Amniotic epithelial cell (primary cell): ENCODE data around the gene STEAP1B.
"Not testable (repeated sequence)": the region's sequence is repeated elsewhere in the genome, so short reads cannot be mapped to it uniquely, and the experiment has no call there.

Experiments
- DNase-seq: peaks from one replicate; pipeline ENCODE4 v3.0.0-alpha.2; 2010; ENCODE audit warnings: low read depth

STEAP1B gene

DNA sequence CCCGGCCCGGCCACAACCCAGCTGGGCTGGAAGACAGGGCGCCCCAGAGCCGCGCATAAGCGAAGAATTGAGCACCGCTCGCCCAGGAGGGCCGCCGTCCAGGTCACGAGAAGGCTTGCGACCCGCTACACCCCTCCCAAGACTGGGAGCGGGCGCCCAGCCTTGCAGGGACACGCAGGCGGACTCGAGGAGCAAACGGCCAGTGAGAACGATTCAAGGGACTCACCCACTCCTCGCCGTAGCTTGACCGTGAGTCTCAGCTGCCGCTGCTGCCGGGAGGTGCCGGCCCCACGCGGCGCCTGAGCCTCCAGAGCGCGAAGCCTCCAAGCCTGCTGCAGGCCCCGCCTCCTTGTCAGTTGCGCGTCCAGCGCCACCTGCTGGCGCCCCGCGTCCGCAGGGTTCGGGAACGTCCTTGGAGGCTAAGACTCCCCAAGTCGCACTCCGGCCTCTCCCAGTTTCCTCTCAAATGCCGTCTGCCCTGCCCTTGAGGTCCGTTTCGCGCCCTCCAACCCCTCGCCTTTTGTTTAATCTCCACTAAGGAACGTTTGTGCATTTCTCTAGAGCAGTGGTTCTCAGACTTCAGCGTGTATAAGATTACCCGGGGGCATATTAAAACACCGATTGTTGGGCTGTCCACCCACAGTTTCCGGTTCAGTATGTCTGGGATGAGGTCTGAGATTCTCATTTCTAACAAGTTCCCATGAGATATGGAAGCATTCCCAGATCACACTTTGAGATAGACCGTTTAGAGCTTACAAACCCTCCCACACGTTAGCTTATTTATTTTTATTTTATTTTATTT, at the start of gene STEAP1B:
Gene STEAP1B, minus strand, starts transcription at position 301 of the 802 bp plus-strand sequence. CDS start 5,333 bp downstream, outside the sequence.
- peak; percentile 73 for DNase-seq

DNA sequence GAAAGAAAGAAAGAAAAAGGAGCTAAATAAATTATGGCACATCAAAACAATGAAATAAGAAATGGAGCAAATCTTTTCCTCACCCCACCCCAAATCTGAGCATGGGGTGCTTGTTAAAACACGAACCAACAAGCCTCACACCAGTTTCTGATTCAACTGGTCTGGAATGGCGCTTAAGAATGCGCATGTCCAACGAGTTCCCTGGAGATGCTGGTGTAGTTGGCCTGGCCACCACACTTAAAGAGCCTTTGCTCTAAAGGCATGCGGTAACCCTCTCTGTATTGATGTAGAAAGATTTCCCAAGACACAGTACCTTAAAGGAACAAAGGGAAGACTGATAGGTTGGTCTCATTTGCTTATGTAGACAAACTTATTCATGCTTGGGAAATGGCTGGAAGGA, 49.1 kb upstream of the STEAP1B start:
- no peak for DNase-seq

DNA sequence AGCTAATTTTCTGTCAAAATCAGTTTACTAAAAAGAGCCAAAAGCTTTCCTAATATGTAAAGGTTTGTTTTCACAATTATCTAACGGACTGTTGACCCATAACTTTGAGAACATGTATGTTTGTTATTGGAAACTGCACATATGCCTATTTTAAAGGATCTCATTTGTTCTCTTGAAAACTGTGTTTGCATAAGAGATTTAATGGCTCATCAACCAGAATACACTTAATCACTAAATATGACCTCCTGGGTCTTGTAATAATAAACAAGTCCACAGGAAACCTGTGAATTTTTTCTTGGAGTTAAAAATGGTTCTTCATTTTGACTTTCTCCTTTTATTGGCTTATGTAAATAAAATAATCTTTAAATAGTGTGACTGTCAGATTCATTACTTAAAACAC, 48.3 kb upstream of the STEAP1B start:
- no peak for DNase-seq

DNA sequence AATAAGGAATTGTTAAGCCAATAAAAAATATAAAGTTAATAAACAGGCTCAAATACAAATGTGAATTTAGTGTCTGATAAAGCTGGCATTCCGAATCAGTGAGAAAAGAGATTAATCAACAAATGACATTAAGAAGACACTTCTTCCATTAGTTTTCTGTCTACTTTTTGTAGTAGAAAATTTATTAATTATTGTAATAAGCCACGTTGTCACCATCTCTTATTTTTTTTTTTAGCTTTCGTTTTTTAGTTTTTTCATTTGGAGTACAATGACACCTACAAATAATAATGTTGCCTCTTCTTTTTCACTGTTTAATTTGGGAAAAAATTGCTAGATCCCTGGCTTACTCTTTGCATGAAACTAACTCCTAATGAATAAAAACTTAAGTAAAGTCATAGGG, 46.8 kb upstream of the STEAP1B start:
- no peak for DNase-seq

DNA sequence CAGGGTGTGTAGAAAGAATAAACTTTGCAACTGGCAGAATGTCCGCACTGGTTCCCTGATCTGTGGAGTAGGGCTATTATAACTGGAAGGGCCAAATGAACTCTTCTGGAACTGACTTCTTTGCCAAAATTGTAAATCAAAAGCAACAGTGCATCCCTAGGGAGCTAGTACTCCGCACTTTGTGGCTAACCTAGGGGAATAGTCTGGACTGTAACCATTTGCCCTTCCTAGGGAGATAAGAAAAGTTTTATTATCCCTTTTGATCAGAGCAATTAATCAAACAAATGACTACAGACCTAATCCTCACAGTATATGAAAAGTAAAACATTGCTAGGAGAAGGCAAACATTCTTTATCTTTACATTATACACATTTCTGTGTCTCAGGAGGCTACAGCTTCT, 45.5 kb upstream of the STEAP1B start:
- DNase-seq, result no peak

DNA sequence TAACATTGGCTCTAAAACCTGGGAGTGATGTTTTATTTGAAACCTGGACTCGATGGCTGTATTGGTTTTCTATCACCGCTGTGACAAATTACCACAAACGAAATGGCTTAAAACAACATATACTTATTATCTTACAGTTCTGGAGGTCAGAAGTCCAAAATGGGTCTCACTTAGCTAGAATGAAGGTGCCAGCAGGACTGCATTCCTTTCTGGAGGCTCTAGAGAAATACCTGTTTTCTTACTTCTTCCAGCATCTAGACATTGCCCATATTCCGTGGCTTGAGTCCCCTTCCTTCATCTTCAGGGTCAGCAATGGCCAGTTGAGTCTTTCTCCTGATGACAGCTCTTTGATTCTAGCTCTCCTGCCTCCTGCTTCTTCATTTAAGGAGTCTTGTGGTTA, 44.3 kb upstream of the STEAP1B start:
- DNase-seq, result no peak

DNA sequence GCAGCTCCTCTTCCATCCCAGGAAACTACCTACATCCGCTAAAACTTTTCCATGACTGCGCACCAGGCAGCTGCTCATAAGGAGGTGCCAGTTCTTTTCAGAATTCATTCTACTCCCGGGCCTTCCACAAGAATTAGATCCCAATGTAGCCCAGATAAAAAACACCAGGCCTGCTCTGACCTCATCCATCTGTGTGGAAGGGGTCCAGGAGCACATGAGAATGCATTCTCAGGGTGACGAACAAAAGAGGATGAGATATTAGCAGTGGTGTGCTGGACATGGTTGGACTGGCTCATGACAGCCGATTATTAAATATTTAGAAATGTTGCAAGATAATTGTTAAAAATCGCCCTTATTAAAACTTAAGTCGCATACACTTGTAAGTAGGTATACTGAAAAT, 43.2 kb upstream of the STEAP1B start:
- no peak for DNase-seq

DNA sequence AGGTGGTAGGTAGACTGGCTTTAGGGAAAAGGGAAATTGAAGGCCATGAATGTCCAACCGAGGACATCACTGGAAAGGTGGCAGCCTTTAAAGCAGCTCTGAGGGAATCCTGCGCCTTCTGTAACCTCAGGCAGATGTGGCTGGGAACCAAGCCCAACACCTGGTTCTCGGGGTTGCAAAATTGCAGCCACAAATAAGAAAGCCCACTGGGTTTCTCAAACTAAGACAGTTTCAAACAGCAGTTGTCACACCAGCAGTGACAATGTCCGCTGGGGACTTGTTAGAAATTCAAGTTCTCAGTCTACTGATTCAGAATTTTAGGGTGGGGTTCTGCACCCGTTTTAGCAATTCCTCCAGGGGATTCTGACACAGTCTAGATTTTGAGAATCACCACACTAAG, 42.7 kb upstream of the STEAP1B start:
- no peak for DNase-seq

DNA sequence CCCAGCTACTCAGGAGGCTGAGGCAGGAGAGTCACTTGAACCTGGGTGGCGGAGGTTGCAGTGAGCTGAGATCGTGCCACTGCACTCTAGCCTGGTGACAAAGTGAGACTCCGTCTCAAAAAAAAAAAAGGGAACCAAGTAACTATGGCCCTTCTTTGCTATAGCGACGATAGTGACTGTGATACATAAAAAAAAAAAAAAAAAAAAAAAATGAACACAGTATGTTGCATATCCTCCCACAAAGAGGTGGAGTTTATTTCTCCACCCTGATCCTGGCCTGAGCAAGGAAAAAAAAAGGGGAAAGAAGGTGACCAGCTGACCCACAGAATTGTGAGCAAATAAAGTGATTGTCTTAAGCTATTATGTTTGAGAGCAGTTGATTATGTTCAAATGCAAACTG, 42.3 kb upstream of the STEAP1B start:
- no peak for DNase-seq

DNA sequence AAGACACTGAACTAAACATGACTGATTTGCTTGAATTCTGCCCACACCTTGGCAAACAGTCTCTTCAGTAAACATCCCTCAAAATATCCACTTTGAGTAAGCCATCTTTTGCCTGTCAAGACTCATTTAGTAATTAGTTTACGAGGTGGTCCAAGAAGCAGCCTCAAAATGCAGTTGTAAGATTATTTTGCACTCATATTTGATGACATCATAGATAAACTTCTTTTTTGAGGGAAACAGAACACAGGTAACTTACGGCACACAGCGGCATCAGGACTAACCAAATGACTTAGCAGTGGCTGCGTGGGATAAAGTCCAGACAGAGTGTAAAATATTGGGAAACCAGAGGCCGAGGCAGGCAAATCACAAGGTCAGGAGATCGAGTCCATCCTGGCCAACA, 41.8 kb upstream of the STEAP1B start:
- no peak for DNase-seq

DNA sequence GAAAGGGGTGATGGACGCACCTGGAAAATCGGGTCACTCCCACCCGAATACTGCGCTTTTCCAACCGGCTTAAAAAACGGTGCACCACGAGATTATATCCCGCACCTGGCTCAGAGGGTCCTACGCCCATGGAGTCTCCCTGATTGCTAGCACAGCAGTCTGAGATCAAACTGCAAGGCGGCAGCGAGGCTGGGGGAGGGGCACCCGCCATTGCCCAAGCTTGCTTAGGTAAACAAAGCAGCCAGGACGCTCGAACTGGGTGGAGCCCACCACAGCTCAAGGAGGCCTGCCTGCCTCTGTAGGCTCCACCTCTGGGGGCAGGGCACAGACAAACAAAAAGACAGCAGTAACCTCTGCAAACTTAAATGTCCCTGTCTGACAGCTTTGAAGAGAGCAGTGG, 28.5 kb upstream of the STEAP1B start:
- not testable (repeated sequence) for DNase-seq

DNA sequence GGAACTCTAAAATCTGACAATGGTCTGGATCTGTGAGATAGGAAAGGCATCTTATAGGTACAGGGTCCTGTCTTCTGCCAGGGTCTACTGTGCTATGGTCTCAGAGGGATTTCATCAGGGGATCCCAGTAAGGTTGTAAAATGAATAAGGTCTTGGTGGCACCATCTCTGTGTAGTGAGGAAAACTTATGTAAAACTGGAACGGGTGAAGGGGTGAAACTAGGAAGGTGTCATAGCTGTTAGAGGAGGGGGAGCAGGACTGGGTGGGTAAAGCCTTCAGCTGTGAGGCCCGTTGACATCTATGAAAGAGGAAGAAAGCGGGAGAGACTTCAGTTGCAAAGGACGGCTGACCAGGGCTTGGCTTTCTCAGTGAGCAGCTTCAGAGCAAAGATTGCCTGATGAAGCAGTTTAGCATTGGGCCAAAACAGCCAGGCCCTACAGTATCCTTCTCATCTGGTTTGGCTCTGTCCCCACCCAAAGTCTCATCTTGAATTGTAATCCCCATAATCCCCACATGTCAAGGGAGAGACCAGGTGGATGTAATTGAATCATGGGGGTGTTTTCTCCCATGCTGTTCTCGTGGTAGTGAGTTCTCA, 24.5 kb upstream of the STEAP1B start:
- DNase-seq, result not testable (repeated sequence)

DNA sequence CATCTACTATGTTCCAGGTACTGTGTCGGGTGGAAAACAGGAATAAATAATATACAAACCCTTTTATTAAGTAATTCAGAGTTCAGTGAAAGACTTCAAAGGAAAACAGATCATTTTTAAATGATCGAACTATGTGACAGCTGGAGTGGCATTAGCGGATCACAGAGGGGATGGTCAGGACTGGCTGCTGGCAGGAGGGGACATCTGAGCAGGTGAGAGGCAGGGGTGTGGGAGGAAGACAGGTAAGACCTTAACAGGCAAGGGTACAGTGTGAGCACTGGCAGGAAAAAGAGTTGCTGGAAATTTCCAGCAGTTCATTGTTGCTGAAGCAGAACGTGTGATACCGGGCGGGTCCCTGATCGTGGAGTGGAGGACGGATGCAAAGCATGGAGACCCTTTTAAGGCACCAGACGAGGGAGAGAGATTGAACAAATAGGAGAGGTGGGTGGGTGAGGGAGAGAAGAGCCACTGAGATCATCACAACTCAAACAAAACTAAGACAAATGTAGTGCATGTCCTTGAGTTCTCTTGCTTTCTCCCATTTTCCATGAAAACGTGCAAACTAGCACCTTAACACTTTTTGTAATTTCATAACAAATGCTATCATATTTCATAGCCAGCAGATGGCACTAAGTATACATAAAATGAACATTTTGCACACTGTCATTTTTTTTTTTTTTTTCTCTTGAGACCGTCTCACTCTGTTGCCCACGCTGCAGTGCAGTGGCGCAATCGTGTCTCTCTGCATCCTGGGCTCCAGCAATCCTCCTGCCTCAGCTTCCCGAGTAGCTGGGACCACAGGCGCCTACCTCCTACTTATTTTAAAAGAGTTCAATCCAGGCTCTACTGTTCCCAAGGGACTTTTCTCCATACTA, 23.7 kb upstream of the STEAP1B start:
- peak; percentile 64 for DNase-seq

DNA sequence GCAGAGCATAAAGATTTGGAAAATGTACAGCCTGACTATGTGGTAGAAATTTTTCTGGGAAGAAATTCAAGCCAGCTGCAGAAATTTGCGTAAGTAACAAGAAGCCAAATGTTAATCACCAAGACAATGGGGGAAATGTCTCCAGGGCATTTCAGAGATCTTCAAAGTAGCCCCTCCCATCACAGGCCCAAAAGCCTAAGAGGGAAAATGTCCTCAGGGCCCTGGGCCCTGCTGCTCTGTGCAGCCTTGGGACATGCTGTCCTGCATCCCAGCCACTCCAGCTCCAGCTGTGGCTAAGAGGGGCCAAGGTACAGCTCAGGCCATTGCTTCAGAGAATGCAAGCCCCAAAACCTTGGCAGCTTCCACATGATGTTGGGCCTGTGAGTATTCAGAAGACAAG, 19.6 kb upstream of the STEAP1B start:
- DNase-seq, result not testable (repeated sequence)

DNA sequence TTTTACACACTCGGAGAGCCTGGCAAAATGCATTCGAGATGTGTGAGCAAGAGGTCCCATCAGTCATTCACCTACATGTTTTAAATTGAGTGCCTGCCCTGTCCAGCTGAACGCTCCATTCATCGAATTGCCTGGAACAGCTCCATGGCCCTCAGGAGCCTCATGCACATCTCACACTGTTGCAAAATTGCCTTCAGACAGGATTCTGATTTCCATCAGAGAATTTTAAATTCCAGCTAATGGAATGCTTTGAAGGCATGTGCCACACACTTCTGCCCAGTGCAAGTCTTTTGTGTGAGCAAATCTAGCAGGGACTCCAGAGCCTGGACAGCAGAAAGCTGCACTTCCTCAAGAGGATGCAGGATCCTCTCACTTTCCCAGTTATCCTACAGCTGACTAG, 17.0 kb upstream of the STEAP1B start:
- DNase-seq, result not testable (repeated sequence)

DNA sequence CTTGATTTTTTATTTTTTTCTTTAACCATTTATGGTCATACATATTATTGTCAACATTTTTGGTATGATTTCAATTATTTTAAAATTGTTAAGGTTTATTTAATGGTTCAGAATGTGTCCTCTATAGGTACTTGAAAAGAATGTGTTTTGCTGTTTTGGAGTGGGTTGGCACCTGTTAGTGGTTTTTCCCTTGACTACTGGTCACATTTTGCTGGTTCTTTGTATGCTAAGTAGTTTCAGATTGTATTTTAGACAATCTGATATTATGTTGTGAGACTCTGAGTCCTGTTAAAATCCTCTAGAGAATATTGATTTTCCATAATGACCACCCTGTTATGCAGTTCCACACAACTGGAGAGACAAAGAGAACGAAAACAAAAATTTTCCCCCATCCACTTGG, 15.0 kb upstream of the STEAP1B start:
- DNase-seq, result not testable (repeated sequence)

DNA sequence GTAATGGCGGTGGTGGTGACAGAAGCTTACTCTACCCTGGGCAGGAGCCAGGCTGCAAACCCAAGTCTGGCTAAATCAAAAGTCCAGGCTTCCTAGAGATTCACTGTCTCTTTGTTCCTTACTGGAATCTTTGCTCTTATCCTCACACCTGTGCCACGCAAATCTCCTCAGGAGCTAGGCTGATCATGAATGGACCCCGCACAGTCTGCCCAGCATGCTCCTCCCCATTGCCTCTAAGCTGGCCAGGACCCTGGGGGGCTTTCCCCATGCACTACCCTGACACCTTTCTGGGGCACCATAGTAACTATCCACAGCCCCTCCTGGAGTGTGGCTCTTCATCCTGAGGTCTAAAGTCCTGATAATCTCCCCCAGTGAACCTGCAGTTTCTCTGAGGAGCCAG, 7.3 kb upstream of the STEAP1B start:
- not testable (repeated sequence) for DNase-seq

DNA sequence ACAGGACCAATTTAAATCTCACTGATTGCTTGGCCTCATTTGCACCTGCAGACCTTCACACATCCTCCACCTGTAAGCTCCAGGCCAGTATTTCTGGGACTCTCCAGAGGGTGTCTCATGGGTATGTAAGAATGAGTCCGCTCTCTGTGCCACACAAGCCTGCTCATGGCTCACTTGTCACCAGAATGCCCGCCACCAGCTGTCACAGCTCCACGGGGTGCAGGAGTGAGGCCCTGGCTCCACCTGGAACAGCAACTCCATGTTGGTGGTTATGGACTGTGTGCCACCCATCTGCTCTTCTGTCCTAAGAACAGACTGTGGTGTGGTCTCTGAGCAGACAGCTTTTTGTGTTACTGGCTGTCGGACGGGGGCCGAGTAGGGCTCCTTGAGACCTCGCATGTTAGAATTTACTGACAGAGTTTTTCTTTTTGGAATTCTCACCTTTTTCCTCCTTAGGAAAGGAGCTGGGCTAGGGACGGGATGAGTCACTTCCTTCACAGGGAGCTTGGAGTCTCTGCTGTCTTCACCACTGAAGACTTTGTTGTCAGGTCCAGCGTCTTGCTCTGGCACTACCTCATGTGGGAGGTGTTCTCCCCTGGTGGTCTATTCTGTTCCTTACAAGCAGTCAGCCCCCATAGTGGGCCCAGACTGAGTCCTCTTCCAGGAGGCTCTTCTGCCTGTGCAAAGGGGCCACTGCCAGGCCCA, 6.5 kb upstream of the STEAP1B start:
- not testable (repeated sequence) for DNase-seq

DNA sequence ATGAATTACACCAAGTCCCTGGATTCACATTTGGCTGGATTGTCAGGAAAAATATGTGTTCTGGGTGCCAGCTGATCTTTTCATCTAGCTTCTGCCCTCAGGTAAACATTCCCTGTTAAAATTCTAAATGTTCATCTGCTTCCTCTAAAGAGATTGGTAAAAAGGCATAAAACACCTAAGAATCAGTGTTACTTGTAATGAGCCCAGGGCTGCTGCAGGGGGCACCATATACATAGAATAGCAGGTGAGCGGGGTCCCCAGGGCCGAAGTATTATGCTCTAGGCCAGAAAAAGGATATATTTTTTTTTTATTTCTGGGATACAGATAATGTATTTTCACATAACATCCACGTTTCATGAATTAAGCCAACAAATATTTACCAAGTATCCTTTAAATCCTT, 4.5 kb upstream of the STEAP1B start:
- DNase-seq, result not testable (repeated sequence)

DNA sequence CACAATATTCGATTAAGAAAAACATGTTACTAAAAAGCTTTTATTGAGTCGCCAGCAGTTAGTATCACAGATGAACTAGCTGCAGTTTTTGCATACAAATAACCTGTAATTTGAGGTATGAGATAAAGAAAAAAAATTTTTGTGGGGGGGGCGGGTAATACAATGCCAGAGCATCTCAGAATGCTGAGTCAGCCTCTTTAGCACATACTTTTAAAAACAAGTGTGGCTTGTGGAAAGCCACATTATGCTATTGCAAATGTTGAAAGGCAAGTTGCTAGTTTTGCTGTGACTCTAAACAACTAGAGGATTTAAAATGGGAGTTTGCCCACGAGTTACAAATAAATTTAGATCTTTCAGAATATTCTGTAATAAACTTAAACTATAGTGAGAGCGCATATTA, 2.1 kb upstream of the STEAP1B start:
- not testable (repeated sequence) for DNase-seq

DNA sequence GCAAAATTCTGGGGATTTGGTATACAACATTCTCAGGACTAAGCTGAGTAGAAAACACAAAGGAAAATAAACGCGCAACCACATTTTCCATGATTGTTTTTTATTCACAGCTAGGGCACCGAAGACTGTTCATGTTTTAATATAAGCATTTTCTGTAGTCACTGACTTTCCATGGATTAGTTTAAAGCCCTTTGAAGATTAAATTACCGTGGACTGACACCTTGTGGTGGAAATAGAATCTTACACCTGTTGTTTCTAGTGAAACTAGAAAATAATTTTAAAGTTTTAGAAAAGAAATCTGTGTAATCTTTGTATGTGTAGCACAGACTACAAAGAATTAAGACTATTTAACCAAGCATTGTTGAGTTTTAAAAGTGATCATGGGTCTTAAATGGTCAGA, 1.3 kb upstream of the STEAP1B start:
- DNase-seq, result peak; percentile 27

DNA sequence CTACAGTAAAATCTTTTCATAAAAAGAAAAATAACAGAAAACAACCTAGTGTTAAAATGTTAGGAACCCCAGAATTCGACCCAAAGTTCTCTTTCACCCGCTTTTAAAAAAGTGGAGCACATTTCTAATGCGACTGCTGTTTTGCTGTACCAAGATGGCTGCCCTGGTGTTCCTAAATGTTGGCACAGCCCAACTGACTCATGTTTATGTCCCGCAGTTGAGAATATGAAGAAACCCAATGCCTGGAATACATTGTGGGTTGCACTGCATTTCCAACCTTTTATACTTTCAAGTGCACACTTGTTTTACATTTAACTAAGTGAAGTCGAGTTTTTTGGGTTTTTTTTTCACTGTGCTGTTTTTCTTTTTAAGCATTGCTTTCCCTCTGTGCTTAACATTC, 944 bp downstream of the STEAP1B start:
- DNase-seq, result no peak
